ENCODE results near the gene ST6GAL2.

ST6GAL2 gene

GRCh38 chr2:106833256-106833655, 52.7 kb downstream of the ST6GAL2 start:
- H3K36me3 ChIP-seq: no peaks in the 10 kb centered on the region
- H3K27ac ChIP-seq: no peak overlapping the region
- H3K4me3 ChIP-seq (ENCODE audit: low read depth, low read length): no peak overlapping the region
- no peaks in the 10 kb centered on the region for H3K9me3 ChIP-seq (ENCODE audit: severe bottlenecking)
- peaks cover 63% of the 10 kb centered on the region for H3K27me3 ChIP-seq (ENCODE audit: insufficient read depth, low read depth, severe bottlenecking)
- no peak for DNase-seq
- no peak for TF ChIP-seq CTCF (IDR thresholded peaks at IDR 0.05; ENCODE audit: low read depth, low read length)

GRCh38 chr2:106831816-106832569, 54.0 kb downstream of the ST6GAL2 start:
- Histone ChIP-seq H3K4me3 (ENCODE audit: low read depth, low read length) (no peak overlapping the region), H3K36me3 (no peaks in the 10 kb centered on the region), H3K27ac (no peak overlapping the region), H3K27me3 (ENCODE audit: insufficient read depth, low read depth, severe bottlenecking) (peaks cover 54% of the 10 kb centered on the region), H3K9me3 (ENCODE audit: severe bottlenecking) (no peaks in the 10 kb centered on the region)
- no peak for DNase-seq
- TF ChIP-seq CTCF (IDR thresholded peaks at IDR 0.05; ENCODE audit: low read depth, low read length): no peak

- no peak for DNase-seq
- peaks cover 54% of the 10 kb centered on the region for H3K27me3 ChIP-seq (ENCODE audit: insufficient read depth, low read depth, severe bottlenecking)
- no peaks in the 10 kb centered on the region for H3K36me3 ChIP-seq
- no peak overlapping the region for H3K4me3 ChIP-seq (ENCODE audit: low read depth, low read length)
- H3K27ac ChIP-seq: no peak overlapping the region
- TF ChIP-seq CTCF (IDR thresholded peaks at IDR 0.05; ENCODE audit: low read depth, low read length): no peak
- no peaks in the 10 kb centered on the region for H3K9me3 ChIP-seq (ENCODE audit: severe bottlenecking)
These were observed 54.7 kb downstream of the ST6GAL2 start for GRCh38 chr2:106831241-106831640.

GRCh38 chr2:106830191-106830590, 55.8 kb downstream of the ST6GAL2 start:
- no peak for DNase-seq
- no peak for TF ChIP-seq CTCF (IDR thresholded peaks at IDR 0.05; ENCODE audit: low read depth, low read length)
- H3K27ac ChIP-seq: no peak overlapping the region

GRCh38 chr2:106828119-106828518, 57.8 kb downstream of the ST6GAL2 start:
- no peak for DNase-seq
- Histone ChIP-seq H3K4me3 (ENCODE audit: low read depth, low read length) (no peak overlapping the region), H3K27me3 (ENCODE audit: insufficient read depth, low read depth, severe bottlenecking) (peaks cover 54% of the 10 kb centered on the region), H3K27ac (no peak overlapping the region), H3K9me3 (ENCODE audit: severe bottlenecking) (no peaks in the 10 kb centered on the region), H3K36me3 (no peaks in the 10 kb centered on the region)
- no peak for TF ChIP-seq CTCF (IDR thresholded peaks at IDR 0.05; ENCODE audit: low read depth, low read length)

More at GRCh38 chr2:106830191-106830590, 55.8 kb downstream of the ST6GAL2 start:
- Histone ChIP-seq H3K4me3 (ENCODE audit: low read depth, low read length) (no peak overlapping the region), H3K36me3 (no peaks in the 10 kb centered on the region), H3K27me3 (ENCODE audit: insufficient read depth, low read depth, severe bottlenecking) (peaks cover 62% of the 10 kb centered on the region), H3K9me3 (ENCODE audit: severe bottlenecking) (no peaks in the 10 kb centered on the region)

- Histone ChIP-seq H3K4me3 (ENCODE audit: low read depth, low read length) (no peak overlapping the region), H3K27ac (no peak overlapping the region), H3K36me3 (no peaks in the 10 kb centered on the region), H3K27me3 (ENCODE audit: insufficient read depth, low read depth, severe bottlenecking) (peaks cover 46% of the 10 kb centered on the region), H3K9me3 (ENCODE audit: severe bottlenecking) (no peaks in the 10 kb centered on the region)
- no peak for DNase-seq
- TF ChIP-seq CTCF (IDR thresholded peaks at IDR 0.05; ENCODE audit: low read depth, low read length): no peak
These were observed 58.8 kb downstream of the ST6GAL2 start for GRCh38 chr2:106827158-106827557.

All from WERI-Rb-1 (cell line).